ENCODE data around the gene LRRC52. TPM values are rescaled to one million over a fixed set of nuclear protein-coding genes. Genes with fewer than 3 reads are reported as not detected.

LRRC52 gene
- total RNA-seq, 2 donors from 2014 or later: not detected

DNA sequence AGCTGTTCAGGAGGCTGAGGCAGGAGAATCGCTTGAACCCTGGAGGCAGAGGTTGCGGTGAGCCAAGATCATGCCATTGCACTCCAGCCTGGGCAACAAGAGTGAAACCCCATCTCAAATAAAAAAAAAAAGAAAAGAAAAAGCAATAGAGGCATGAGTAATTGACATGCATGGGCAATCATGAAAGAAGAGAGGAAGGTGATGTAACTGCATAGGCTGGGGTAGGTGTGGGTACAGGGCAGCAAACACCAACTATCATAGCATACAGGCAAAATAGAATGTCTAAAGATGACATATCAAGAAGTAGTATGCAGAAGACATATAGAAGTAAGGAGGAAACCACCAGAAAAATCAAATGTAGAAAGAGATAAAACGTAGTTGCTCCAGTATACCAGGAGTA is 68.3 kb downstream of the LRRC52 start:
- peaks cover 20 to 34% of the 10 kb centered on the region in 2 donors for H3K27me3 Mint-ChIP-seq
- ATAC-seq: no peak

More for the DNA sequence above, 68.3 kb downstream of the LRRC52 start:
- Mint-ChIP-seq H3K36me3 (peaks cover 4% of the 10 kb centered on the region), H3K27ac (no peak overlapping the region), H3K9me3 (no peaks in the 10 kb centered on the region), H3K4me1 (ENCODE audit: low read depth in 2 of 2) (no peaks in the 10 kb centered on the region), H3K4me3 (no peak overlapping the region)
- no peak for DNase-seq (ENCODE audit: low spot score)

Other genes with a start within 250 kb of the LRRC52 start
- gene LMX1A, start 187.3 kb upstream of the LRRC52 start, total RNA-seq: not detected
- not detected for gene RXRG, start 98.9 kb upstream of the LRRC52 start, total RNA-seq
- gene MGST3, start 87.2 kb downstream of the LRRC52 start, total RNA-seq: 10 to 100 TPM; 19.5 to 29.5 TPM
- gene ALDH9A1, start 154.6 kb downstream of the LRRC52 start, total RNA-seq: 10 to 100 TPM; 44.0 to 49.2 TPM
- 100 to 1,000 TPM in 1 of 2 donors, 10 to 100 TPM in 1; 62.6 to 101 TPM for gene TMCO1, start 224.9 kb downstream of the LRRC52 start, total RNA-seq